Measurements from ENCODE around the gene KRTAP1-1. TPM values are rescaled to one million over a fixed set of nuclear protein-coding genes. Genes with fewer than 3 reads are reported as not detected.

KRTAP1-1 gene
- total RNA-seq, 1 experiment from 2014 or later, result not detected

GRCh38 chr17:41020336-41020735 lies 20.9 kb downstream of the KRTAP1-1 start:
- ChIA-PET POLR2A (no interaction called here), CTCF (no interaction called here)
- no peak for ATAC-seq
- H3K4me3 Mint-ChIP-seq, result no peak overlapping the region
- no peak overlapping the region for H3K27ac Mint-ChIP-seq
- no peak for TF ChIP-seq ZNF671 (CRISPR knock-in tag; IDR thresholded peaks at IDR 0.05)
- no peaks in the 10 kb centered on the region for H3K27me3 Mint-ChIP-seq (ENCODE audit: low read depth)
- peaks cover 13% of the 10 kb centered on the region for H3K9me3 Mint-ChIP-seq
- DNase-seq (ENCODE audit: low spot score), result no peak
- H3K36me3 Mint-ChIP-seq, result no peaks in the 10 kb centered on the region
- no peaks in the 10 kb centered on the region for H3K4me1 Mint-ChIP-seq

GRCh38 chr17:41019415-41019814 lies 21.8 kb downstream of the KRTAP1-1 start:
- H3K27ac Mint-ChIP-seq, result no peak overlapping the region
- POLR2A ChIA-PET, result no interaction called here

GRCh38 chr17:41018541-41018940 lies 22.7 kb downstream of the KRTAP1-1 start:
- ATAC-seq (no peak), DNase-seq (ENCODE audit: low spot score) (no peak)
- Mint-ChIP-seq H3K27me3 (ENCODE audit: low read depth) (no peaks in the 10 kb centered on the region), H3K4me1 (no peaks in the 10 kb centered on the region), H3K27ac (no peak overlapping the region), H3K36me3 (no peaks in the 10 kb centered on the region), H3K9me3 (peaks cover 13% of the 10 kb centered on the region), H3K4me3 (no peak overlapping the region)
- ChIA-PET POLR2A (no interaction called here), CTCF (interaction anchor here (1.0 kb wide), 1 partner anchor 644 kb away, joined by 3 read pairs; no protein-coding TSS in a partner anchor)
- TF ChIP-seq ZNF671 (CRISPR knock-in tag; IDR thresholded peaks at IDR 0.05), result no peak
- TF ChIP-seq USF2 (CRISPR knock-in tag; IDR thresholded peaks at IDR 0.05), result no peak
- TF ChIP-seq GTF2I (CRISPR knock-in tag; conservative IDR thresholded peaks at IDR 0.05), result no peak
- TF ChIP-seq RELA (CRISPR knock-in tag; IDR thresholded peaks at IDR 0.05; ENCODE audit: borderline replicate concordance), result no peak
- TF ChIP-seq TEAD1 (CRISPR knock-in tag; IDR thresholded peaks at IDR 0.05), result no peak
- no peak for TF ChIP-seq EMX1 (CRISPR knock-in tag; IDR thresholded peaks at IDR 0.05)
- TF ChIP-seq CREB1 (CRISPR knock-in tag; IDR thresholded peaks at IDR 0.05), result no peak
- no peak for TF ChIP-seq ATF2 (CRISPR knock-in tag; IDR thresholded peaks at IDR 0.05; ENCODE audit: borderline replicate concordance, low read depth)
- TF ChIP-seq FOXP4 (CRISPR knock-in tag; IDR thresholded peaks at IDR 0.05), result no peak
- TF ChIP-seq MYBL2 (CRISPR knock-in tag; IDR thresholded peaks at IDR 0.05), result no peak

More at GRCh38 chr17:41019415-41019814, 21.8 kb downstream of the KRTAP1-1 start:
- TF ChIP-seq CDX4 (CRISPR knock-in tag; IDR thresholded peaks at IDR 0.05; ENCODE audit: borderline replicate concordance), result no peak
- no peak for TF ChIP-seq FOXJ3 (CRISPR knock-in tag; IDR thresholded peaks at IDR 0.05; ENCODE audit: borderline replicate concordance)
- no peak for TF ChIP-seq STAT6 (CRISPR knock-in tag; conservative IDR thresholded peaks at IDR 0.05; ENCODE audit: low read depth)
- no peak for TF ChIP-seq ZNF121 (CRISPR knock-in tag; IDR thresholded peaks at IDR 0.05)
- no peak for TF ChIP-seq KAT7 (CRISPR knock-in tag; IDR thresholded peaks at IDR 0.05; ENCODE audit: borderline replicate concordance)
- TF ChIP-seq ATF3 (CRISPR knock-in tag; conservative IDR thresholded peaks at IDR 0.05), result no peak
- TF ChIP-seq HMGXB4 (CRISPR knock-in tag; IDR thresholded peaks at IDR 0.05), result no peak
- TF ChIP-seq GRHL2 (CRISPR knock-in tag; IDR thresholded peaks at IDR 0.05; ENCODE audit: insufficient replicate concordance, severe bottlenecking), result no peak
- no peak for DNase-seq (ENCODE audit: low spot score)
- CTCF ChIA-PET, result no interaction called here
- no peak for ATAC-seq
- no peaks in the 10 kb centered on the region for H3K4me1 Mint-ChIP-seq
- H3K4me3 Mint-ChIP-seq, result no peak overlapping the region
- H3K36me3 Mint-ChIP-seq, result no peaks in the 10 kb centered on the region
- peaks cover 13% of the 10 kb centered on the region for H3K9me3 Mint-ChIP-seq
- no peaks in the 10 kb centered on the region for H3K27me3 Mint-ChIP-seq (ENCODE audit: low read depth)
